ENCODE measurements around the gene NADK. TPM values are rescaled to one million over a fixed set of nuclear protein-coding genes. Genes with fewer than 3 reads are reported as not detected.

The NADK gene
- total and polyA plus RNA-seq, 12 donors, result 15.2 to 40.2 (median 22.6) TPM

DNA sequence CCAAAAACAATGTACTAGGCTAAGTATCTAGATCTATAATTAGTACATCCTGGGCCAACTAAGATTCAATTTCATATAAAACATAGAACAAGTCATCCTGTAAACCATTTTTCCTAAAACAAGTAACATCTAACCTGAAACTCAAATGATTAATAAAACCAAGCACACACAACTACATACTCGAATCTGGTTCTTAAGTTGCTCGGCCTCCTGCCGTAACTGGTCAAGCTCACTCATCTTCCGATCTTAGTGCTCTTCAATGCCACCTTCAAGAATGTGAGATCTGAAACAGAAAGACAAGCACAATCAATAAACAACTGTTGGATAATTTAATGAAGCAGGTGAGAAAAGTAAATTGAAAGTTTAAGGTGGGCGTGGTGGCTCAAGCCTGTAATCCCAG, 46.9 kb upstream of the NADK start:
- 94 to 95% methylated on average over 5 of the region's 5 CpGs for WGBS, 2 donors
- Histone ChIP-seq H3K27ac (no peak overlapping the region), H3K36me3 (peaks cover 0 to 76% (median 5%) of the 10 kb centered on the region in 9 donors), H3K9me3 (no peaks in the 10 kb centered on the region), H3K4me3 (no peak overlapping the region), H3K27me3 (no peaks in the 10 kb centered on the region), H3K4me1 (peaks cover 0 to 23% (median 14%) of the 10 kb centered on the region in 9 donors)
- no peak for DNase-seq
- ATAC-seq, result no peak
- TF ChIP-seq, protein P1, sequence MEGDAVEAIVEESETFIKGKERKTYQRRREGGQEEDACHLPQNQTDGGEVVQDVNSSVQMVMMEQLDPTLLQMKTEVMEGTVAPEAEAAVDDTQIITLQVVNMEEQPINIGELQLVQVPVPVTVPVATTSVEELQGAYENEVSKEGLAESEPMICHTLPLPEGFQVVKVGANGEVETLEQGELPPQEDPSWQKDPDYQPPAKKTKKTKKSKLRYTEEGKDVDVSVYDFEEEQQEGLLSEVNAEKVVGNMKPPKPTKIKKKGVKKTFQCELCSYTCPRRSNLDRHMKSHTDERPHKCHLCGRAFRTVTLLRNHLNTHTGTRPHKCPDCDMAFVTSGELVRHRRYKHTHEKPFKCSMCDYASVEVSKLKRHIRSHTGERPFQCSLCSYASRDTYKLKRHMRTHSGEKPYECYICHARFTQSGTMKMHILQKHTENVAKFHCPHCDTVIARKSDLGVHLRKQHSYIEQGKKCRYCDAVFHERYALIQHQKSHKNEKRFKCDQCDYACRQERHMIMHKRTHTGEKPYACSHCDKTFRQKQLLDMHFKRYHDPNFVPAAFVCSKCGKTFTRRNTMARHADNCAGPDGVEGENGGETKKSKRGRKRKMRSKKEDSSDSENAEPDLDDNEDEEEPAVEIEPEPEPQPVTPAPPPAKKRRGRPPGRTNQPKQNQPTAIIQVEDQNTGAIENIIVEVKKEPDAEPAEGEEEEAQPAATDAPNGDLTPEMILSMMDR (IDR thresholded peaks at IDR 0.05), result no peak
- intact Hi-C loops (cut with DNase I), result no loop called here

DNA sequence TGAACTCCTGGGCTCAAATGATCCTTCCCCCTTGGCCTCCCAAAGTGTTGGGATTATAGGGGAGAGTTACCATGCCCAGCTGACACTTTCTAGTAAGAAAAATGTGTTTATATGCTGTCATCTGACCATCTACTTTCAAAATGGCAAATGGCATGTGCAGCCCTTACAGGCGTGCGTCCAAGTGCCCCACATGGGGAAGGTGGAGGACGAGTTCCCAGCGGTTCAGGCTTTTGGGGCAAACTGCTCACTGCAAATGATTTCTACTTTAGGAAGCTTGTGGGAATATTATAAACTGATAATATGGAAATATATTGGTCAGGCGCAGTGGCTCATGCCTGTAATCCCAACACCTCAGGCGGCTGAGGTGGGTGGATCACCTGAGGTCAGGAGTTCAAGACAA, 41.5 kb upstream of the NADK start:
- TF ChIP-seq, protein P1 (IDR thresholded peaks at IDR 0.05), result no peak
- DNase-seq (no peak), ATAC-seq (no peak)
- Histone ChIP-seq H3K27ac (no peak overlapping the region), H3K4me3 (no peak overlapping the region), H3K27me3 (no peaks in the 10 kb centered on the region), H3K36me3 (peaks cover 0 to 96% (median 14%) of the 10 kb centered on the region in 9 donors), H3K4me1 (no peaks in the 10 kb centered on the region), H3K9me3 (no peaks in the 10 kb centered on the region)
- 94 to 98% methylated on average over 6 of the region's 6 CpGs for WGBS, 2 donors
- intact Hi-C loops (cut with DNase I), result no loop called here

DNA sequence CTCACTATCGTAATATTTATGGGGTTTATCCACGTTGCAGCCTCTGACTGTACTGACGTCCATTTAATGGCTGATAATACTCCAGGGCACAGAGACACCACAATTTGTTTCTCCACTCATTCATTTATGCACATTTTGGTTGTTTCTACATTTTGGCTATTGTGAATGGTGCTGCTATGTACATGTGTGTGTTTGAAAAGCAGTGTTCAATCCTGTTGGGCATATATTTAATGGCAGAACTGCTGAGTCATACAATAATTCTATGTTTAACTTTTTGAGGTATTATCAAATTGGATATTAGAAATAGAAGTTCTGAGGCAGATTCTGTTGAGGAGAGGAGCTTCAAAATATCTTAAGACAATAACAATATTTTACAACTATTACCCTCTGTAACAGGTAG, 39.0 kb upstream of the NADK start:
- TF ChIP-seq, protein P1 (IDR thresholded peaks at IDR 0.05), result no peak
- H3K27ac ChIP-seq, result no peak overlapping the region

DNA sequence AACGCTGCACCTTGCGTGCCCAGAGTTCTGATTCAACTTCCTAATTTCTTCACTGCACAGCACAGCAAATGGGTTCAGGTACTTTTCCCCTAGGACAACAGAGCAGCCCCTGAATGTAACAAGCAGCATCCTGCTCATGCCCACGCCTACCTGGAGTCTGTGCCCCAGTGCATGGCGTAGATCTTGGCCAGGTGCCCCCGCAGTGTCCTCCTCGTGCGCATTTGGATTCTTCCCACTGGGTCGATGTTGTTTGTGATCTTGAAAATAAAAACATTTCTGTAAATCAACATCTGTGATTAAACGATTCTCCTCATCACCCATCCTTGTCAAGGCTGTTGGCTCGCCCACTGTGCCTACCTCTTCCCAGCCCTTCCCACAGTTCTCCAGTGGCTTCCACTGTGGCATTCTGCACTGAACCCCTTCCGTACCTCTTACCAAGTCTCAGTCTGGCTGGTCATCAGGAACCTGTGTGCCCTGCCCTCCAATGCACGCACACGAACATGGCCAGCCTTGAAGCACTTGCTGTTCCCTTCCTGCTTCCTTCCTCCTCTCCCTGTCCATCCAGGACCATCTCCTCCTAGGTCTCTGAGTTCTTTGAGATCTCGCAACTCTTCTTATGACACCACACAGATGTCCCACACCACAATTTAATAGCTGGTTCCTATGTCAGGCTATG, 37.5 kb upstream of the NADK start:
- no peaks in the 10 kb centered on the region for H3K27me3 ChIP-seq
- no peak overlapping the region for H3K27ac ChIP-seq
- no peak overlapping the region for H3K4me3 ChIP-seq
- H3K9me3 ChIP-seq, result no peaks in the 10 kb centered on the region
- no peak for DNase-seq
- intact Hi-C loops (cut with DNase I), result no loop called here
- TF ChIP-seq, protein P1 (IDR thresholded peaks at IDR 0.05), result no peak
- 91 to 93% methylated on average over 14 of the region's 14 CpGs for WGBS, 2 donors
- peaks cover 0 to 96% (median 23%) of the 10 kb centered on the region in 9 donors for H3K36me3 ChIP-seq
- no peaks in the 10 kb centered on the region for H3K4me1 ChIP-seq
- ATAC-seq, result no peak

More for the DNA sequence above, 39.0 kb upstream of the NADK start:
- no peaks in the 10 kb centered on the region for H3K4me1 ChIP-seq
- DNase-seq (no peak), ATAC-seq (no peak)
- WGBS, 2 donors, result 71 to 85% methylated on average over 3 of the region's 3 CpGs
- H3K9me3 ChIP-seq, result no peaks in the 10 kb centered on the region
- intact Hi-C loops (cut with DNase I), result no loop called here
- H3K36me3 ChIP-seq, result peaks cover 0 to 96% (median 22%) of the 10 kb centered on the region in 9 donors
- H3K27me3 ChIP-seq, result no peaks in the 10 kb centered on the region
- H3K4me3 ChIP-seq, result no peak overlapping the region
